Fibroblast of lung (primary cell): ENCODE data around the gene SEC22A. TPM values are rescaled to one million over a fixed set of nuclear protein-coding genes. Genes with fewer than 3 reads are reported as not detected.
"Not testable (repeated sequence)": the region's sequence is repeated elsewhere in the genome, so short reads cannot be mapped to it uniquely, and the experiment has no call there.

ENCODE experiments used
- DNase-seq, 2 donors: peaks; one replicate each; pipeline versions ENCODE4 v3.0.0 to v3.0.0-alpha.2; 2010; ENCODE audit warnings: low read depth in 2 of 2
- H2AFZ ChIP-seq: 2 replicates; pipeline ENCODE4 v1.5.1; 2012; ENCODE audit warnings: low read length, control low read depth, inconsistent platforms
- H3K27ac ChIP-seq: 2 replicates; pipeline ENCODE4 v1.5.1; 2011; ENCODE audit warnings: low read length, control low read depth; ENCODE audit not compliant: insufficient read depth
- H3K27me3 ChIP-seq: 2 replicates; pipeline ENCODE4 v1.5.1; 2011; ENCODE audit warnings: mild to moderate bottlenecking, low read length; ENCODE audit not compliant: control insufficient read depth, insufficient read depth
- H3K36me3 ChIP-seq: 2 replicates; pipeline ENCODE4 v1.5.1; 2011; ENCODE audit warnings: low read length; ENCODE audit not compliant: control insufficient read depth, insufficient read depth
- H3K4me1 ChIP-seq: 2 replicates; pipeline ENCODE4 v1.5.1; 2011; ENCODE audit warnings: low read length; ENCODE audit not compliant: control insufficient read depth, insufficient read depth; ENCODE audit errors: extremely low read depth
- H3K4me2 ChIP-seq: 2 replicates; pipeline ENCODE4 v1.5.1; 2011; ENCODE audit warnings: low read length, control low read depth; ENCODE audit not compliant: insufficient read depth; ENCODE audit errors: extremely low read depth
- H3K4me3 ChIP-seq, 4 experiments: fragments of 200-600 bp in 1 of 4; sonication (generic) in 1 of 4; replicated peaks in 1 of 4; 2 replicates each; pipeline ENCODE4 v1.5.1; 2011 to 2016; ENCODE audit warnings: low read length in 4 of 4, low read depth in 3 of 4, mild to moderate bottlenecking in 3 of 4, control low read depth in 2 of 4, inconsistent platforms in 1 of 4, mixed read lengths in 1 of 4; ENCODE audit not compliant: insufficient read depth in 1 of 4; ENCODE audit errors: control extremely low read depth in 1 of 4
- H3K79me2 ChIP-seq: 2 replicates; pipeline ENCODE4 v1.5.1; 2012; ENCODE audit warnings: mild to moderate bottlenecking, low read length, inconsistent platforms; ENCODE audit not compliant: control insufficient read depth, insufficient read depth
- H3K9ac ChIP-seq: 2 replicates; pipeline ENCODE4 v1.5.1; 2011; ENCODE audit warnings: mild to moderate bottlenecking, low read length, control low read depth; ENCODE audit not compliant: insufficient read depth
- H3K9me3 ChIP-seq: 2 replicates; pipeline ENCODE4 v1.5.1; 2012; ENCODE audit warnings: low read depth, low read length; ENCODE audit not compliant: control insufficient read depth, insufficient read depth
- H4K20me1 ChIP-seq: 2 replicates; pipeline ENCODE4 v1.5.1; 2011; ENCODE audit warnings: low read length; ENCODE audit not compliant: control insufficient read depth, insufficient read depth; ENCODE audit errors: extremely low read depth
- EZH2 ChIP-seq: IDR thresholded peaks from 2 replicates; pipeline ENCODE4 v1.5.1; 2012; ENCODE audit warnings: low read length, control low read depth, mild to moderate bottlenecking; ENCODE audit errors: missing control alignments
- polyA plus RNA-seq, 2 donors: library from polyadenylated mRNA; depleted of rRNA in 1 of 2; stranded (reverse) in 1 of 2; unstranded in 1 of 2; fragments of >200 nt; gene quantifications; 2 replicates each; pipeline ENCODE4 v1.2.1, GENCODE V29; 2011 to 2012; ENCODE audit warnings: missing spikeins in 1 of 2
- total RNA-seq: library from RNA; depleted of rRNA; stranded (reverse); fragments of >200 nt; gene quantifications from 2 replicates; pipeline ENCODE4 v1.2.1, GENCODE V29; 2014
- TF ChIP-seq, protein P1 (sequence below), 2 donors: IDR thresholded peaks in 1 of 2; conservative IDR thresholded peaks in 1 of 2; 1 replicate in 1 of 2; 2 replicates in 1 of 2; pipeline ENCODE4 v1.5.1; 2011 to 2012; ENCODE audit warnings: low read length in 2 of 2, control low read depth in 1 of 2, inconsistent platforms in 1 of 2, low read depth in 1 of 2, mild to moderate bottlenecking in 1 of 2

Gene SEC22A
- total and polyA plus RNA-seq, 2 donors (not counting 1 experiment from before 2014, with no cell fraction given), result 45.4 to 52.7 TPM

DNA sequence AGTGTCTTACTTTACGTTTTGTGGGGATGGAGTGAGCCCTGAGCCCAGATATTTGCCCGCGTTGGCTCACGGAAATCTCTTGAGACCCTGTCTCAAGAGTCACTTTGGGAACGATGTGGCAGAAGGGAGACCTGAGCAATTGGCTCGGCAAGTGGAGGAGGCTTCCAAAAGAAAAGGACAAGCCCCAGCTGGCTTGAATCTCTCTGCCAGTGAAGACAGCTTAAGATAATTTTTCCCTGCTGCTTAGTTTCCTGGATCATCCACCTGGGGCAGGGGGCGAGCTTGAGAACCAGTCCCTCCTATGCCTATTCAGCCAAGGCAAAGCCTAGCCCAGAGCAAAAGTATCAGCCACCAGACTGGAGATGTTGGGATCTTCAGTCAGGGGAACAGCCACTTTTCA, 708 bp downstream of the SEC22A start:
- peak overlapping the region; percentile 87 for H3K27ac ChIP-seq
- H3K9ac ChIP-seq, result peak overlapping the region; percentile 91
- H3K36me3 ChIP-seq, result no peaks in the 10 kb centered on the region
- DNase-seq, result no peak
- H3K4me1 ChIP-seq, result no peaks in the 10 kb centered on the region
- H2AFZ ChIP-seq, result peak overlapping the region; percentile 94
- TF ChIP-seq, protein P1, sequence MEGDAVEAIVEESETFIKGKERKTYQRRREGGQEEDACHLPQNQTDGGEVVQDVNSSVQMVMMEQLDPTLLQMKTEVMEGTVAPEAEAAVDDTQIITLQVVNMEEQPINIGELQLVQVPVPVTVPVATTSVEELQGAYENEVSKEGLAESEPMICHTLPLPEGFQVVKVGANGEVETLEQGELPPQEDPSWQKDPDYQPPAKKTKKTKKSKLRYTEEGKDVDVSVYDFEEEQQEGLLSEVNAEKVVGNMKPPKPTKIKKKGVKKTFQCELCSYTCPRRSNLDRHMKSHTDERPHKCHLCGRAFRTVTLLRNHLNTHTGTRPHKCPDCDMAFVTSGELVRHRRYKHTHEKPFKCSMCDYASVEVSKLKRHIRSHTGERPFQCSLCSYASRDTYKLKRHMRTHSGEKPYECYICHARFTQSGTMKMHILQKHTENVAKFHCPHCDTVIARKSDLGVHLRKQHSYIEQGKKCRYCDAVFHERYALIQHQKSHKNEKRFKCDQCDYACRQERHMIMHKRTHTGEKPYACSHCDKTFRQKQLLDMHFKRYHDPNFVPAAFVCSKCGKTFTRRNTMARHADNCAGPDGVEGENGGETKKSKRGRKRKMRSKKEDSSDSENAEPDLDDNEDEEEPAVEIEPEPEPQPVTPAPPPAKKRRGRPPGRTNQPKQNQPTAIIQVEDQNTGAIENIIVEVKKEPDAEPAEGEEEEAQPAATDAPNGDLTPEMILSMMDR (conservative IDR thresholded peaks at IDR 0.05 in 1 of 2, IDR thresholded peaks at IDR 0.05 in 1 of 2; ENCODE audit: low read depth in 1 of 2, low read length in 2 of 2), result no peak
- TF ChIP-seq EZH2, result no peak
- H3K27me3 ChIP-seq, result no peaks in the 10 kb centered on the region
- no peaks in the 10 kb centered on the region for H4K20me1 ChIP-seq
- H3K4me3 ChIP-seq, result peak overlapping the region; percentile 84 to 100 (median 92)
- peaks cover 19% of the 10 kb centered on the region for H3K79me2 ChIP-seq
- peak overlapping the region; percentile 68 for H3K4me2 ChIP-seq
- no peaks in the 10 kb centered on the region for H3K9me3 ChIP-seq

DNA sequence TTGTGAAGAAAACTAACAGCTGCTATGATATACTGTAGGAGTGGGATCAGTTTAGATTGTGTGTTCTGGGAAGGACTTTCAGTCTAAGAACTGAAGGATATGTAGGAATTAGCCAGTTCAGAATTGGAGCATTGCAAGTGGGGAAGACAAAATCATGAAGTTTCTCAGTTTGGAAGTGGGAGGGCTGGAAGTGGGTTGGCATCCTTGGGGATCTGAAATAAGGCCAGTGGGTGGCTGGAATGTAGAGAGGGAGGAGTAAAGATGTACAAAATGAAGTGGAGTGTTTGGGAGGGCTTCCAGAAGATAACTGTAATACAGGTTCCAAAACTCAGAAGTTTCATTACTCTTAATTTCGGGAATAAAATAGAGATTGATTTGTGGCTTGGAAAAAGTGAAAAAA, 17.2 kb downstream of the SEC22A start:
- no peaks in the 10 kb centered on the region for H3K27me3 ChIP-seq
- no peak overlapping the region for H3K4me3 ChIP-seq
- DNase-seq, result no peak
- H3K27ac ChIP-seq, result no peak overlapping the region
- no peak overlapping the region for H3K9ac ChIP-seq
- no peaks in the 10 kb centered on the region for H3K9me3 ChIP-seq
- TF ChIP-seq, protein P1 (conservative IDR thresholded peaks at IDR 0.05 in 1 of 2, IDR thresholded peaks at IDR 0.05 in 1 of 2; ENCODE audit: low read depth in 1 of 2, low read length in 2 of 2), result no peak
- no peak for TF ChIP-seq EZH2
- H3K4me1 ChIP-seq, result no peaks in the 10 kb centered on the region
- no peak overlapping the region for H3K4me2 ChIP-seq
- no peaks in the 10 kb centered on the region for H3K36me3 ChIP-seq
- H3K79me2 ChIP-seq, result no peaks in the 10 kb centered on the region
- no peak overlapping the region for H2AFZ ChIP-seq
- H4K20me1 ChIP-seq, result no peaks in the 10 kb centered on the region

DNA sequence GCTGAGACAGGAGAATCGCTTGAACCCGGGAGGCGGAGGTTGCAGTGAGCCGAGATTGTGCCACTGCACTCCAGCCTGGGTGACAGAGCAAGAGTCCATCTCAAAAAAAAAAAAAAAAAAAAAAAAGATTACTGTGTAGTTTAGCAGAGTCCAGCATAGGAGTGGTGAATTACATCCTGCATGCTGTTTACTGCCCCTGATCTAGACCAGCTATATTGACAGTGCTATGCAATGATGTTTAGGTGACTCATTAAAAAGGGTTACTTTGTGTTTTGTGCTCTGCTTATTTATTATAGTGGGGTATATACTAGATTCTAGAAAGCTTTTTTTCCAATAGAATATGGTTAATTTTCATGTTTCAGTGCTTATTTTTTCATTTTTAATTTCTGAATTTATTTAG, 19.6 kb downstream of the SEC22A start:
- not testable (repeated sequence) for H4K20me1 ChIP-seq, H2AFZ ChIP-seq, H3K27me3 ChIP-seq, DNase-seq, H3K36me3 ChIP-seq, H3K4me2 ChIP-seq, H3K9me3 ChIP-seq, H3K27ac ChIP-seq, H3K9ac ChIP-seq, H3K79me2 ChIP-seq, H3K4me1 ChIP-seq, H3K4me3 ChIP-seq
